Fibroblast of lung (primary cell): ENCODE results near the gene ENTPD6.
"Not testable (repeated sequence)": the region's sequence is repeated elsewhere in the genome, so short reads cannot be mapped to it uniquely, and the experiment has no call there.

ENCODE experiments used
- CTCF ChIP-seq, 2 donors: IDR thresholded peaks in 1 of 2; conservative IDR thresholded peaks in 1 of 2; 1 replicate in 1 of 2; 2 replicates in 1 of 2; pipeline ENCODE4 v1.5.1; 2011 to 2012; ENCODE audit warnings: low read length in 2 of 2, control low read depth in 1 of 2, inconsistent platforms in 1 of 2, low read depth in 1 of 2, mild to moderate bottlenecking in 1 of 2
- EZH2 ChIP-seq: IDR thresholded peaks from 2 replicates; pipeline ENCODE4 v1.5.1; 2012; ENCODE audit warnings: low read length, control low read depth, mild to moderate bottlenecking; ENCODE audit errors: missing control alignments

GRCh38 chr20:25241659-25241955 is 46.1 kb downstream of the ENTPD6 start:
- TF ChIP-seq EZH2; CTCF (conservative IDR thresholded peaks at IDR 0.05 in 1 of 2, IDR thresholded peaks at IDR 0.05 in 1 of 2; ENCODE audit: low read depth in 1 of 2, low read length in 2 of 2): not testable (repeated sequence)
